NCI-H446 (cell line): ENCODE measurements around the gene HTR2A.

ENCODE experiments used
- DNase-seq, 2 experiments: peaks; one replicate each; lab custom pipeline; 2025; lab: John Stamatoyannopoulos, UW

HTR2A gene

DNA sequence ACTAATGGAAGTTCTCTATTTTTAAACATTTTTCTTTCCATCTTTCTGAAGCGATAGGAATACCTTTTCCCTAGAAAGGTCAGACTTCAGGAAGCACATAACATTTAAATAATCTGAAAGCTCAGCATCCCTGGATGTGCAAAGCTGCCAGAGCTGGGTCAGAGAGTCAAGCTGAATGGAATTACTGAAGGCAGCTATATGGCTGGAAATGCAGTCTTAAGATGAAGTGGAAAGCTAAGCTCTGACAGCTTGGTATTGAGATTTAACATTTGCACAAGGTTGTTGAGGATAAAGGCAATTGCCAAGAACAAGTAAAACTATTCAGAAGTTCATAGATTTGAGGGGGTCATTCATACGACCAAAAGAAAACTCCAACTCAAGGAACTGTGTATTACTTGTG, 28.8 kb downstream of the HTR2A start:
- DNase-seq: no peak

DNA sequence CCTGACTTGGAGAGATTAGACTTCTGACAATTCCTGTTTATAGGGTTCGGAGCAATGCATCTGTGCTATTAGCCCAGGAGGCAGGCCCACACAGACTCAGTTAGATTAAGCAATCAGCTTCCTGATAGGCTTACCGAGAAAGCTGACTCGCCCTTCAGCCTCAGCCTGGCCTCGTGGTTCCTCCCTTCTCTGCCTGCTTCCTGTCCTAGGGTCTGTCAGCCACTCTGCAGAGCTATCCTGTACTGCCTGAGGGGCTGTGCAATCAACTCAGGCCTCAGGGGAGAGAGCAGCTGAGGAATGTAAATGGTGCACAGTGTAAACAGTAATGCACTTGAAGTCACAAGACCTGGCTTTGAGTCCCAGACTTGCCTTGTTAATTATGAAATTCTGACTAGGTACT, 30.7 kb downstream of the HTR2A start:
- DNase-seq: no peak

DNA sequence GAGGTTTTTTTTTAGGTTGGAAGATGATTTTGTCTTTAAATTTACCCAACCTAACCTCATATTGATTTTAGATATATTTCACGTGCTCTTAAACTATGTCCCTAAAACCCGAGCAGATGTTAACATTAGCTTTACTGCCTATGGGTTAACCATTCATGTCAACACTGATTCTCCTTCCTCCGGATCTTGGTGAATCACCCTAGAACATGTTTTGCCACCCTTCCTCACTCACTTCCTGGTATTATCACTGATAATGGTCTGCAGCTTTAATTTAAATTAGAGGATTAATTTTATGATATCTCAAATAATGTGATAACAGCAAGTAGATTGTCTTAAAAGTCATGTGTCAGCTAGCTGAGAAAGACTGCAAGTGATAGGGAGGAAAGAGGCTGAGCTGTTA, 31.9 kb downstream of the HTR2A start:
- DNase-seq: no peak

DNA sequence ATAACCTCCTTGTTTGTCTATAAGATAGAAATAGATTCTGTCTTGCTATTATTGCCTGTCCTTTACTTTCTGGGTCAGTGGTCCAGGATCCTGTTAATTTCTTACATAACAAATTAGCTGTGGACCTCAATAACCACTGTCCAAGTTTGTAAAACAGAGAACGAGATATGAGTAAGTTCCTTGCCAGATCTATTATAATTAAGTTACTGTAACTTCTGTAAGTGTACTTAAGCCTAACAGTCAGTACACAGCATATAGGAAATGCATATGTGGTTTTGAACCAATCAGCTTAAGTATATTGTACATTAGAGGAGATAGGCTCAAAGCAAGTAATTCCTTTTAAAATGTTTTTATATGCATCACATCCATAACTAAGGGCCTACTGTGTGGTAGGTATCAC, 34.9 kb downstream of the HTR2A start:
- no peak for DNase-seq

- no peak for DNase-seq
Observed at GRCh38 chr13:46860722-46861121, 36.1 kb downstream of the HTR2A start.

DNA sequence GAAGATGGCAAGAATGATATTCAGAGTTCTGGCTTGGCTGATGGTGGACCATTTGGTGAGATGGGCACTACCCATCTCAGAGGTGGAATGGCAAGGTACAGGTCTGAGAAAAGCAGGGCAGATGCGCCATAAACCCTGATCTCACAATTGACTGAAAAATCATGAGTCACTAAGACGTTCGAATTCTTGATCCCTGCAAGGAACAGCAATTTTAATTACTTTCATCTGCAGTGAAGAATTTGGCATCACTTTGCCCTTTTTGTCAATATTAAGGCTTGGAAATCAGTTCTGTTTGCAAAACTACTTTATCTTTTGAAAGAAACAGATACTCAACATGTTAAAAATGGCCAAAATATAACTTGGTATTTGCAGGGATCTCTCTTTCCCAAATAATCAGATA, 38.1 kb downstream of the HTR2A start:
- no peak for DNase-seq

DNA sequence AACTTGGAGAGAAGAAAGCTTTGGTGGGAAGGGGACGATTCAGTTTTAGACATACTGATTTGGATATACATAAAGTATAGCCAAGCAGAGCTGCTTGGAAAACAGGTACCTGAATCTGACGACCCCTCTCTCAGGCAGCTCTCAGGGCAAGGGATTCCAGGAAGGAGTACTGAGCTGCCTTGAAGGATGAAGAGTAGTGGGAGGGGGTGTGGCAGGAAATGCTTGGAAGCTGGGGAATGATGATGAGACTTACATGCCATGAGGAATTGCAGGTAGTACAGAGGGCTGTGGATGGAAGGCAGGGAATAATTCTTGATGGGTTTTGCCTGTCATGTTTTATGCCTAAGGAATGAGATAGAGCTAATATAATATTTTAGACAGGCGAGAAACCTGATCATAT, 38.7 kb downstream of the HTR2A start:
- DNase-seq: no peak

DNA sequence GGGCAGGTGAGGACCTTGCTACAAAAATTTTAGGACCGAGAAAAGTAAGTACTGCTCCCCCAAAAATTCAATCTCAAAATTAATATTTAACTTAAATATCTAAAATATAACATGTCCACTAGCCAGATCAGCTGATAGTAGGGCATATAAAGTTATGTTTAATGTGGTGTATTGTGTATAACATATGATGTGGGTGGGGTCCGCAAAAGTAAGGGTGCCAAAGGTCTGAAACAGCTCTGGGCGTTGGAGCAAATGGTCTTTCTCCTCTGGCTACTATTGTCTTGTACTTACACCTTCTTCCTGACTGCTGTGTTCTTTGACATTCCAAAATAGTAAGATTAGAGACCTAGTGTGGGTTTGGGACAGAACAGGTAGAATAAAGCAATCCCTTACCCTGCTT, 41.2 kb downstream of the HTR2A start:
- DNase-seq: no peak

DNA sequence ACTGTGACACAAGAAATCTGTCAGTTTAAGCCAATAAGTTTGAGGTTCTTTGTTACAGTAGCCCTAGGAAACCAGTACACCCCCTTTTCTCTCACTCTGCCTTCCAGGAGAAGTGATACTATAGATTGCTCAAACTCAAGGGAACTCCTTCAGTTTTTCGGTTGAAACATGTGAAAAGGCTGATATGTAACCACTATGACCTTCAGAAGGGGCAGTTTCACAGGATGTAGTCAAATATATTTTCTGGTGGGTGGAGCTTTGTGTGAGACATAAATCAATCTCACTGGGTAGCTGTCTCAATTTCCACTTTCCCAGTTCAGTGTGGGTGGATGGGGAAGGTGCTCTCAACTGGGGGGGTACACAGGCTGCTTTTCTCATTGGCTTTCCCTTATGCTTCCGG, 41.7 kb downstream of the HTR2A start:
- DNase-seq: no peak

DNA sequence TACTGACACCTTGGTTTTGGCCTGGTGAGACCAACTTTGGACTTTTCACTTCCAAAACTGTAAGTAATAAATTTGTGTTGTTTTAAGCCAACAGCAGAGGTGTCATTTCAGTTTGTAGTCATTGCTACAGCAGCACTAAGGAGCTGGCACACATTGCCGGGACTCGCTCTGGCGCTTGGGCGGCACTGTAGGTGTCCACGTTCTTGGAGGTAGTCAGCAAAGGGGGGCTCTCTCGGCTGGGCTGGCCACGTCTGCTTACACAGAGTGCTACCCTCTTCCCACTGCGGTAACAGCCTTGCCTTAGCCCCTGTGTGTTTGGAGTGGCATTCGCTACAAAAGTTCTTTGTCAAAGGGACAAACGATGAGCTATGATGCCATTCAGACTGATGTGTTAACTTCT, 44.7 kb downstream of the HTR2A start:
- DNase-seq: no peak

GRCh38 chr13:46850214-46850613, 46.6 kb downstream of the HTR2A start:
- DNase-seq: no peak

GRCh38 chr13:46846726-46847125, 50.1 kb downstream of the HTR2A start:
- DNase-seq: no peak

DNA sequence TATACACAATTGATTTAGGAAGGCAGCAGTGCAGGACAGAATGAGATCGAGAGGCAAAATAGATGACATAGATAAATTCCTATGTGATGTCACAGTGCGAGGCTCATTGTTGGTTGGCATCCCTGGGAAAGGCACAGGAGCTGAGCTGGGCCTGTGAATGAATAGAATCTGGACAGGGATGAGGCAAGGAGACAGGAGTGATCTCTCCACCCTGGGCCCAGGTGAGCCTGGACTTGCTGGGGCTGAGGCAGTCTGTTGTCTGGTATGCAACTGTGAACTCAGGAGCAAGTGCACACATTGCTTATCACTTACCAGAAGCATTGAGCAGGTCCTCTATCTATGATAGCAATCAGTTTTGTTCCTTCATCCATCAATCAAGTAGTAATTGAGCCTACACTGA, 51.7 kb downstream of the HTR2A start:
- no peak for DNase-seq

- DNase-seq: no peak
Observed at GRCh38 chr13:46844431-46844830, 52.4 kb downstream of the HTR2A start.

DNA sequence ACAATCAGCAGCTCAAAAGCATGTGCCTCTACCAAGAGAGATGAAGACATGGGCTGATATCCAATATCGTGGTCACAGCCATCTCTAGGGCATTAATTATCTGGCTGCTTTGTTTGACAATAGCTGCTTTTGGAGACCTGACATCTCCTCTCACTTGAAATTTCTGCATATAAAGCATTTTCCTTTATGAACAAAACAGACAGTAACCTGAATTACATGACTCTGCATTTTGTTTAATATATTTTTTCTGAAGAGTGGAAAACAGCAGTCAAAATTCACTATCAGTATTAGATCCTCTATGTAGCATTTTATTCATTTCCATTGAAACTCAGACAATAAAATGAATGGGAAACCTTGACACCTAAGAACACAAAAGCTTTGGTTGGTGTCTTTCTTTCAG, 57.5 kb downstream of the HTR2A start:
- no peak for DNase-seq

- DNase-seq: no peak
Observed at GRCh38 chr13:46834657-46835056, 62.2 kb downstream of the HTR2A start.

GRCh38 chr13:46831588-46832194, 65.2 kb downstream of the HTR2A start:
- DNase-seq: peak in 1 of 2 experiments; percentile 40

DNA sequence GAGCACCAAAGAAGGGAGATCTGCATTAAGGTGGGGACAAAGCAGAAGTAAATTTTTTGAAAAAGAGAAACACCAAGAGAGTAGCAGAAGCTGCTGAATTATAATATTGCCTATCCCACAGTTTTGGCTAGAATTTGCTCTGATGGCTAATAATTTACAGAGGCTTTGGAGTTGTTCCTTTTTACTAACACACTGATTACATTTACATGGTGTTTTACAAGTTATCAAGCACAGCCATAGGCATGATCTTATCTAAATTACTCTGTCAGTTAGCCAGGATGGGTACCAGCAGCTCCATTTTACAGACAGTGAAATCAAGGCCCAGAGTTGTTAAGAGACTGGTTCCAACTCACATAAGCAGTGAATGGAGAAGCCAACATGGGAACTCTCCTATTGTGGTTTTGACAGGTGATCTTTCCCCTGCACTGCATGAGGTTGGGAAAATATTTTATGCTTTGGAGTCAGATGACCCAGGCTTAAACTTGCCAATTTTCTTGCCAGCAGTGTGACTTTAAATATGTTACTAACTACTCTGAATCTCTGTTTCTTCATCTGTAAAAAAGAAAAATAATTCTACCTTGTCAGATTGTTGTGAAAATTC, 66.3 kb downstream of the HTR2A start:
- DNase-seq: no peak

- DNase-seq: no peak
Observed at GRCh38 chr13:46822551-46822950, 74.3 kb downstream of the HTR2A start.

DNA sequence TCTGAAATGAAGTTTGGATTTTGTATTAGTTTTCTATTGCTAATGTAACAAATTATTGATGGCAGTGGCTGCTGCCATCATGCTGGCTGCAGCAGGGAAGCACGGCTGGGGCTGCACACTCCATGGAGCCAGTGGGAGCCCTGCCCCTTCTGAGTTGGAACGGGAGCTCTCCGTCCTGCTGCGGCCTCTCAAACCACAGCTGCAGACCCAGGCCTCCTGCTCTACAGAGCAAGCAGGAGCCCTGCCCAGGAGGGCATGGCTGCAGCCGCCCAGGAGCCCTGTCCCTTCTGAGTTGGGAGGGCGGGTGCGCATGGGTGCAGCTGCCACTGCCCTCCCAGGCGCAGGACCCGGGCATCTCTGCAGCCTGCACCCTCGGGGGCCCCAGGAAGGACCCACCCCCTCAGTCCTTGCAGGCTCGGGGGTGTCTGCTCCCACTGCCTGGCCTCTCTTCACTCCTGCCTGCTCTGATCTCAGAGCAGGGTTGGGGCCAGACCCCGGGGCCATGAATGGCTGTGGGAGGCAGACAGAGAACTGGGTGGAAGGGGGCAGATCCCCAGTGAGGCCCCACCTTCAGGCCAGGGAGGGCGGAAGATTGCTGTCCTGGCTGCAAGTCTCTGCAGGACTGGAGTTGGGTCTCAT, 78.9 kb downstream of the HTR2A start:
- DNase-seq: no peak

GRCh38 chr13:46817095-46817494, 79.8 kb downstream of the HTR2A start:
- DNase-seq: no peak

DNA sequence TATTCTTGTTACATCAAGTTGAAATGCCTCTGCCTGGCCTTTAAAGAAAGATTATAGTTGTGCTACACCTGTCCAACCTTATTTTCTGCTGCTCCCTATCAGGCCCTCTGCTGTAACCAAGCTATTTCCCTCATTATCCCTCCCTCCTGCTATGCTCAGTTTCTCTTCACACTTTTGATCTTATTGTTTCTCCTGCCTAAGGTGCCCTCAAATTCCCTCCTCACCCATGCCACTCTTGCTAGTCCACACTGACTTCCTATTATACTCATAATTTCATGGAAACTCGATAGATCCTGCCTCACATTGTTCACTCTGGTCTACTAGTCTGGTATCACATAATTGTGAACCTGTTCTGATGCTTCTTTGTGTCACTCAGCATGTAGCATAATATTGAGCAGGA, 80.5 kb downstream of the HTR2A start:
- DNase-seq: no peak

- DNase-seq: no peak
Observed at GRCh38 chr13:46812301-46812797, 84.5 kb downstream of the HTR2A start.

- no peak for DNase-seq
Observed at GRCh38 chr13:46810440-46810839, 86.4 kb downstream of the HTR2A start.
